ENCODE data around the gene LMO2.
"Not testable (repeated sequence)": the region's sequence is repeated elsewhere in the genome, so short reads cannot be mapped to it uniquely, and the experiment has no call there.

The LMO2 gene

DNA sequence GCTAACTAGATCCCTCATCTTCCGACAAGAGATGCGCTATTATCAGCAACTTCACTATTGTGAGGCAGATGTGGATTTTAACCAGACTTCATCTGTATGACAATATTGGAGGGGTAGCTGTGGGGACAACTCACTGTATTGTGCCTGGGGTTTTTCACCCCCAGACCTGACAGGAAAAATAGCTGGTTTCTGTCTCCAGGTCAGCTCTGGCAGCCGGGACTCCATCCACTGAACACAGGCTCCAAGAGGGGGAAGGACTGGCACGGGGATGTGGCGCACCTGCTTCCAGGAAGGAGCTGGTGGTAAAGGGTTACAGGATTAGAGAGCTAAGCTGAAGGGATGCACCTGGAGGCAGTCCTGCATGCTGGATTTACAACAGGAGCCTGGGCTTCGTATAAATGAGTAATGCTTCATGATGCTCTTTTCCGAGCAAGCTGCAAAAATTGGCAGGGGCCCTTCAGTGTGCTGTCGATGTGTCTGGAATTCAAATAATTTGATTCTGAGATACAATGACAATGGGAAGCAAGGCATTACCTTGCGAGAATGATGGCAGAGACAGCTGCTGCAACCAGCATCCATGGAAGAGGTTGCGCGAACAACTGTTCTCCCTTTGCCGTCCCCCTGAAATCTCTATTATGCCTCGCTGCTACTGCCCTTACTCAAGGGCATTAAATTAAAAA is 49.5 kb downstream of the LMO2 start:
- H3K27ac ChIP-seq = no peak overlapping the region
- no peaks in the 10 kb centered on the region for H3K9me3 ChIP-seq (ENCODE audit: severe bottlenecking)
- DNase-seq = peak; percentile 30
- H3K27me3 ChIP-seq (ENCODE audit: insufficient read depth, low read depth, severe bottlenecking) = no peaks in the 10 kb centered on the region
- TF ChIP-seq CTCF (IDR thresholded peaks at IDR 0.05; ENCODE audit: low read depth, low read length) = no peak
- H3K4me3 ChIP-seq (ENCODE audit: low read depth, low read length) = no peak overlapping the region
- H3K36me3 ChIP-seq = no peaks in the 10 kb centered on the region

- H3K27me3 ChIP-seq (ENCODE audit: insufficient read depth, low read depth, severe bottlenecking); H3K27ac ChIP-seq; H3K9me3 ChIP-seq (ENCODE audit: severe bottlenecking); H3K36me3 ChIP-seq; DNase-seq; H3K4me3 ChIP-seq (ENCODE audit: low read depth, low read length): not testable (repeated sequence)
These were observed 53.6 kb downstream of the LMO2 start for GRCh38 chr11:33838234-33838633.

- not testable (repeated sequence) for H3K9me3 ChIP-seq (ENCODE audit: severe bottlenecking); H3K4me3 ChIP-seq (ENCODE audit: low read depth, low read length); H3K36me3 ChIP-seq; H3K27me3 ChIP-seq (ENCODE audit: insufficient read depth, low read depth, severe bottlenecking); DNase-seq; H3K27ac ChIP-seq
These were observed 54.5 kb downstream of the LMO2 start for GRCh38 chr11:33837334-33837733.

DNA sequence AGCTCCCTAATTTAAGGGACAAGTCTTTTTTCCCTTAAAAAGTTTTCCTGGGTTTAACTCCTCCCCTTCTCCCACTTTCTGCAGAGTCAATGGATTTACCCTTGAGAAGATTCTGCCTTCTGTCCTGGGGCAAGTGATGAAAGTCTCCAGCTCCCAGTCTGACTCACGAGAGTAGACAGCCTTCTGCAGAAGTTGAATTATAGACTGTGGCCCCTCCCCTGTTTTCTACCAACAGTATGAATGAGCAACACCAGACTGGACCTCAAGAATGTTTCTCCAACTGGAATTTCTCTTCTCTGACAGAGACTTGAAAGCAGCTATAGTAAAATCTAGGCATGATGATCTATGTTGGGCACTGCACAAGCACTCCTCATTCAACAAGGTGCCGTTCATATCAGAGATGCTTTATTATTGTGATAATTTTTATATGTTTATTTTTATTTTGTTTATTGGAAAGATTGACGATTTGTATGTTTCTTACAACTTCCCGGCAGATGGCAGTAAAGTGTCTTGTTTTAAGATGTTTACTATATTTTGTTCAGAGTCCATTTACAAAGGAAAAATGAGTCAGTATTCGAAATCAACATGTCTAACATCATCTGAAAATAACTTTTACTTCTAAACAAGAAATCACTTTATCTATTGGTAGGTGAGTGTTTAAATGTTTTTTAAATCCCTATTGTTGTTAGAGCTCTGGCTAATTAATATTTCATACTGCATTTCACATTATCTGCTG is 56.6 kb downstream of the LMO2 start:
- H3K9me3 ChIP-seq (ENCODE audit: severe bottlenecking) = no peaks in the 10 kb centered on the region
- TF ChIP-seq CTCF (IDR thresholded peaks at IDR 0.05; ENCODE audit: low read depth, low read length) = no peak
- H3K4me3 ChIP-seq (ENCODE audit: low read depth, low read length) = no peak overlapping the region
- H3K27me3 ChIP-seq (ENCODE audit: insufficient read depth, low read depth, severe bottlenecking) = no peaks in the 10 kb centered on the region
- no peak overlapping the region for H3K27ac ChIP-seq
- no peaks in the 10 kb centered on the region for H3K36me3 ChIP-seq
- no peak for DNase-seq

GRCh38 chr11:33832676-33833075 is 59.2 kb downstream of the LMO2 start:
- DNase-seq = no peak
- Histone ChIP-seq H3K4me3 (ENCODE audit: low read depth, low read length) (no peak overlapping the region), H3K9me3 (ENCODE audit: severe bottlenecking) (no peaks in the 10 kb centered on the region), H3K36me3 (no peaks in the 10 kb centered on the region), H3K27me3 (ENCODE audit: insufficient read depth, low read depth, severe bottlenecking) (no peaks in the 10 kb centered on the region), H3K27ac (no peak overlapping the region)
- no peak for TF ChIP-seq CTCF (IDR thresholded peaks at IDR 0.05; ENCODE audit: low read depth, low read length)

DNA sequence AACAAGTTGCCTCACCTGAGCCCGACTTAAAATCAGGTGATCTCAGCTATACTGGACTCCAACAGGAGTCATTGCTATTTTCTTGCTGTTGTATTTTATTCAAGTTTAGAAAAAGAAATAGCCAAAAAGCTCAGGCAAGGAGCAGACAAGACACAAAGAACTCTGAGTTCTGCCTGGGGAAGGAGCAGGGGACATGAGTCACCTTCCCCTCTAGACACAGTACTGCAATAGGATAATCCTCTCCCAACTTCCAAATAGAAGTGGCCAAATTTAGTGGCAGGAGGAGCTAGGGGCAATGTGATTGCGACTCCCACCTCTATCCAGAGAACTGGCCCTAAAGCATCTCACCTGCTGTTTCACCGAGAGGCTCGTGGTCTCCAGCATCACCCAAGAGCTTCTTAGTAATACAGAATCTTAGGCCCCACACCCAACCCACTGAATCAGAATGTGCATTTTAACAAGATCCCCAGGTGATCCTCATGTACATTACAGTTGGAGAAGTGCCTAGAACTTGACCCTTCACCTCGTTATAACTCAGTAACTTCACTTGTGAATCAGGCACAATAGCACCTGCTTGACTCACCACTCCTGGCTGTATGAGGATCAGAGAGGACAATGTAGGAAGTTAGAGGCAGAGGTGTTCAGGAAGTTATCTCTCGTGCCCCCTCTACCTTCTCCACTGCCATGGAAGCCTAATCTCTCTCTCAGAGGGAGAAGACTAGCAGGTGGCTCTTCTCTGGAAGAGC is 60.8 kb downstream of the LMO2 start:
- Histone ChIP-seq H3K4me3 (ENCODE audit: low read depth, low read length) (no peak overlapping the region), H3K9me3 (ENCODE audit: severe bottlenecking) (no peaks in the 10 kb centered on the region), H3K27me3 (ENCODE audit: insufficient read depth, low read depth, severe bottlenecking) (no peaks in the 10 kb centered on the region), H3K27ac (no peak overlapping the region), H3K36me3 (no peaks in the 10 kb centered on the region)
- TF ChIP-seq CTCF (IDR thresholded peaks at IDR 0.05; ENCODE audit: low read depth, low read length) = no peak
- no peak for DNase-seq
